GM19468 (cell line): ENCODE measurements around the gene FHIT.

Experiments
- ATAC-seq: cut with Tn5 transposase; IDR thresholded peaks from one replicate; pipeline ENCODE4 v1.9.1; 2021; ENCODE audit warnings: mild to moderate bottlenecking, moderate library complexity, moderate number of reproducible peaks; ENCODE audit not compliant: unreplicated experiment; ENCODE audit errors: extremely low read depth

The FHIT gene

GRCh38 chr3:59908280-59908679 is 1343.0 kb downstream of the FHIT start:
- no peak for ATAC-seq

GRCh38 chr3:59904296-59904695 is 1347.0 kb downstream of the FHIT start:
- ATAC-seq: no peak

DNA sequence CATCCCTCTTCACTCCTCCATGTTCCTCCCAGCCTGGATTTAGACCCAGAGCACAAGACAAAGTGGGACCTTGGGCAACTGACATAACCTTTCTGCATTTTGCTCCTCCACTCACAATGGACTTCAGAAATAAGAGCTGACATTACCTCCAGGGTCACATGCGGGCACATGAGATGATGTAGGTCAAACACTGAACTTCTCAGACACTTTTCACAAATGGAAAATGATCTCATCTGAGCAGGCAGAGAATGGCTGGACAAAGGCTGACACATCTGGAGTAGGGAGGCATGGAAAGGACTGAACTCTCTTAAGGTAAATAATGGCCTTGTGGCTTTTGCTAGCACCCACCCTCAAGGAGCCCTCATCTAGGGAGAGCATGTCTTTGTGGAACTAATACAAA is 1352.2 kb downstream of the FHIT start:
- no peak for ATAC-seq

GRCh38 chr3:59895972-59896371 is 1355.3 kb downstream of the FHIT start:
- ATAC-seq: no peak

DNA sequence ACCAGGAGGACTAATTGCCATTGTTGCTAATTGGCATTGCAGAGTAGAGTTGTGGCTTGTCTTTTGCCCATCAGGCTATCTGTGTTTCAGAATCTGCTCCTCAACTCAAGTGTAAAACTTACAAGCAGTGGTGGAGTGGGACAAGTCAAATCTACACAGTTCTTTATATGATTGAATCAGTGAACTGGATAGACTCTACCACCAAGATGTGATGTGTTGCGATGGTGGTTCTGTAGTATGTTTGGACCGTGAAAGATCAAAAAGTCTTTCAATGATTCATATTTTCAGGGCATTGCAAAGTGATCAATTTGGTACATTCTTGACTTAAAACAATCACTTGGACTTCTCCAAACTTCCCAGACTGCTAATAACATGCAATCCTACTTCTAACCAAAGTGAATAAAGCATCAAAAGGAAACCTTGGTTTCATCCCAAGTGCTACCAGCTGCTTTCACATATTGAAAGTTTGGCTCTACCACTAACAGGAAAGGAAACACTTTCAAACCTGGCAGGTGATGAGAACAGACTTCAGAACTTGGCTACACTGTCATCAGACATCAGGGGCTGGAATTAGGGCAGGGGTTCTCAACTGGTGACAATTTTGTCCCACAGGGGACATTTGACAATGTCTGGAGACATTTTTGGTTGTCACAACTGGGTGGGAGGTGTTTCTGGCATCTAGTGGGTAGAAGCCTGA is 1356.7 kb downstream of the FHIT start:
- ATAC-seq: no peak

DNA sequence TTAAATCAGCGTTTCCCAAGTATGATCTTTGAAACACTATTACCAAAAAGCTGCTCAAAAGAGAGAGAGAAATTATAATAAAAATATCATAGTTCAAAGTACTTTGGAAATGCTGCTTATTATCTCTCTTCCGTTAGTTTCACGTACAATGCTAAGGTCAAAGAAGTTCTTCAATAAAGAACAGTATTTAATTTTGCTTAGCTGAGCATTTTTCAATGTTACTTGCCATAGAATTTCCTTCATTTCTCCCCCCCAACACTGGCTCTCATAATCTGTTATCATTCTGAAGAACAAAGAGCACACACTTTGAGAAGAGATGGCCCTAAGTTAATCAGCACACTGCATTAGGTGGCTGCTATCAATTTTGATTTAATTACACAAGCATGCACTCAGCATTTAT is 1360.6 kb downstream of the FHIT start:
- ATAC-seq: no peak

DNA sequence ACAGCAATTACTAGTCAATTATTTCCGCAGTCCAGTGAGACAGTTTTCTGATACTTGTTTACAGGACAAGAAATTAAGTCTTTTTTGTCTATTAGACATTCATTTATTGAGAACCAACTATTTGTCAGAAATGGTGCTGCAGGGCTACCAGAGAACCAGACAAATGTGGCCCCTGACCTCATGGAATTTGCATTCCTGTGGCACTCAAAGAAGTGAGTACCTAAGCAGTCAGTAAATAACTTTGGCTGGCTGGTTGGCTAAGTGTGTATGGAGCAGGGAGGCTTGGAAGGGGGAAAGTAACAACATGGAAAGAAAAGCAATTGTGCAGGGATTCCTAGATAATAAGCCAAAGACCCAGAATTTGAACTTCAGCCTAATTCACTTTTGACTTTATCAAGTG is 1364.5 kb downstream of the FHIT start:
- ATAC-seq: no peak

DNA sequence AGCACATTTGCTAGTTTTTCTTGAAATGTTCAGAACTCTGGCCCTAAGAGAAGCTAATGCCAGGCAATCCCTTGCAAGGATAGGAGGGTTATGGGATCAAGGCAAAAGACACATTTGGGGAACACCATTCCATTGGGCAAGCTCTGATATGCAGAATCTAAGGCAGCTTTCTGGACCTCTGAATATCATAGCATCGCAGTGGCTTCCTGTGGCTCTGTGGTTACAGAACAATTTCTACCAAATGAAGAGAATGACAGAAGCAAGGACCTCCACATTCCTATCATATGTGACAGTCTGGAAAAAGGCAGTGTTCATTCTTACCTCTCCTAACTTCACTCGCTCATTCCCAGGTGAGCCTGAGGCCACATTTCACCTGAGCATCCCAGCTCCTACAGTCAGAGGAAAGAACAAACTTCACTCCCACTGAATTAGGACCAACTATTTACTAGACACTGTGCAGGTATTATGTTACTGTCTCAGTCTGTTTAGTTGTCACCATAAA is 1365.3 kb downstream of the FHIT start:
- no peak for ATAC-seq

DNA sequence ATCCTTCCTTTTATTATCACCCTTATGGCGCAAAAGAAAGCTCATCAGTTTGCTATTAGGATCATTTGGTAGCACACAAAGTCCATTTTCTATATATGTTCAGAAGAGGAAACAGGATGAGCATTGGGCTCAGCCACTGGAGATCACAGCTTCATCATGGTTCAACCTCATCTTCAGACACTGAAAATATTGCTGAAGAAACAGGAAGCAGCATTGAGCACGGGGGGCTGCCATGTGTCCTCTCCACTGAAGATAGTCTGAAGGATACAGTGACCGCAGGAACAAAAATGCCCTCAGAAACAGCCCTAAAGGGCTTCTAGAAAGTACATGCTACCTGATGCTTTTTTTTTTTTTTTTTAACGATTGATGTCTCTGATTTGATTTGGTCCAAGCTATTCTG is 1366.2 kb downstream of the FHIT start:
- no peak for ATAC-seq

- ATAC-seq: no peak
These were observed 1366.8 kb downstream of the FHIT start for GRCh38 chr3:59884409-59884808.

GRCh38 chr3:59882746-59883145 is 1368.5 kb downstream of the FHIT start:
- ATAC-seq: no peak

- ATAC-seq: no peak
These were observed 1370.5 kb downstream of the FHIT start for GRCh38 chr3:59880717-59881116.

DNA sequence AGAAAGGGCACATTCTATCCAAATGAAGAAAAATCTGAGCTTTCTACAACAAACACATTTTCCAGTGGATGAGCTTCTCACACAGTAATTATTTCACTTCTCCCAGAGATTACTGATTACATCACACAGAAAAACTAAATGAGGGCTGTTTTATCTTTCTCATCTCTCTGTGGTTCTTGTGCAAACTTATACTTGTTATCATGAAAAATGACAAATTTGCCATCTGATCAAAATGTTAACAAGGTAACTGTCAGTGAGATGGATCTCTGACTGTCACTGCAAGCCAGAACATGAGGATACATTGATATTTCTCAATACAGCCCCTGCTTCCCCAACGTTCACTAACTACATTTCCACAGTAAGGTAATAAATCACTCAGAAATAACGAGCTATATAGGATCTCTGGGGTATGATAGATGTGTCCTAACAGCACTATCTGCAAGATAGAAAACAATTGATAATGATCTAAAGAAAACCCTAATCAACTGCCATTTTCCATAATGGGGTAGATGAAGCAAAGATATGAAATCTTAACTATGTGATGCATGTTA is 1372.1 kb downstream of the FHIT start:
- no peak for ATAC-seq

DNA sequence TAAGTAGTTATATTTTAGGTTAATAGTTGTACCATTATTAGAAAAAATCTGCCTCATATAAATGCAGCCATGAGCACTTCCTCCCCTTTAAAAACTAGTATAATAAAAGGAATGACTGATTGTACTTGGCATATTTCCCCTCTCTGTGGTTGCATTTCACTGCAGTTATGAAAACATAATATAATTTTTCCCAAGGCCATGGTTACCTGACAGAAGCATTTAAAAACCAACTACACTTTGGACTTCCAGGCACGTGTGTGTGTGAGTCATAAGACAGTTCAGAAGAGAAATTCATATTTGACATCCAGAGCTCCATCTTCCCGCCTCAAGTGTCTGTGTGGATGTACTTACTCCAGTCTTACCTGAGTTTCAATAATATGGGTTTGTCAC is 1373.2 kb downstream of the FHIT start:
- ATAC-seq: no peak

DNA sequence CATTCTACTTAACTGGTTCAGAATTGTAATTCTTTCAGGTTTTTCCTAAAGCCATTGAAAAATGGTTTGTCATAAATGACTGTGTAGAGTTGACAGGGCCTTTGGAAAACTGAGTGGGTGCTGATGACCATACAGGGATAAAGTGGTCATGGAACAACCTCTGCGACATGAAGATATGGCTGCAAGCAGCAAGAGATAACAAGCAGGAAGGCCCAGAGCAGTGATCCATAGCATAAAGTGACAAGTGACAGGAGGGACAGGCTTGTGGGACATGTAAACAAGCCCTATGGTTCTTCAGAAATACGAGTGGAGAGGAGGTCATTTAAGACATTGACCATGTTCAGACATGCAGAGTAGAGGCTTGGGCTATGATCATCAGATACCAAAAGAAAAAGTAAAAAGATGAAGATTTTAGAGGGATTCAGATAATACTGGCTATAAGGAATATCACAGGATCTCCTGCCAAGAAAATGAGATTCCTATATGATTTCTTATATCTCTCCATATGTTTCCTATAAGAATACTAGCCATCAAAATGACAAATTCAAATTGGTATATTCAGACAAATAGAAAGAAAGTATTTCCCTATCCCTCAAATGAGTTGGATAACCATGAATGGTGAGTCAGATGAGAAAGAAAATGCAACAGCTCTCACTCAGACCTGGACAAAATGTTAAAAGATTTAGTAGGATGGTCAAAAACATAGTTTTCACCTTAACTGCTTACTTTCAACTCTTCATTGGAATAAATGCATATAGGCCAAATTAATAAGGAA is 1373.8 kb downstream of the FHIT start:
- no peak for ATAC-seq

- no peak for ATAC-seq
These were observed 1374.7 kb downstream of the FHIT start for GRCh38 chr3:59876533-59877062.

DNA sequence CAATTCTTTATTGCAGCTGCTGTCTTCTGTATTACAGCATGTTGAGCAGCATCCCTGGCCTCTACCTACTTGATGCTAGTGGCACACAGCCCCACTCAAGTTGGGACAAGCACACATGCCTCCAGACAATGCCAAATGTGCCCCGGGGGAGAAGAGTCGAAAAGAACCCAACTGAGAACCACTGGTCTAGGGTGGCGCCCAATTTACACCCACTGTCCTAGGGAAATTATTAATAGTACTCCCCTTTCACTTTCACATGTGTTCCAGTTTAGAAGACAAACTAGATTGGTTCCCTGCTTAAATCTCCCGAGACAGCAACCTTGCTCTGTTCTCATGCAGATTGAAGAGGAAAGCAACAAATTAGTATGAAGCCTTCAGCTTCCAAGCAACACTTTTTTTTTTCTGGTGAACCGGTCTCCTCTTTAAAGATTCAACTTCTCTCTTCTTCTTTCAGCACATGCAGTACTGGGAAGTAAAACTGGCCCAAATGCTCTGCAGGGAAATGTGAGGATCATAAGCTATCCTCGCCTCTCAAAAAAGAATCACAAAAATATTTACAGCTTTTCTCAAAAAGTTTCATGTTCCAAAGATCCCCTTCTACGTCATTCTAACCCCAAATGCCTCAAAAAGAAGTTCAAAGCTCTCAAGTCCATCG is 1377.5 kb downstream of the FHIT start:
- no peak for ATAC-seq

DNA sequence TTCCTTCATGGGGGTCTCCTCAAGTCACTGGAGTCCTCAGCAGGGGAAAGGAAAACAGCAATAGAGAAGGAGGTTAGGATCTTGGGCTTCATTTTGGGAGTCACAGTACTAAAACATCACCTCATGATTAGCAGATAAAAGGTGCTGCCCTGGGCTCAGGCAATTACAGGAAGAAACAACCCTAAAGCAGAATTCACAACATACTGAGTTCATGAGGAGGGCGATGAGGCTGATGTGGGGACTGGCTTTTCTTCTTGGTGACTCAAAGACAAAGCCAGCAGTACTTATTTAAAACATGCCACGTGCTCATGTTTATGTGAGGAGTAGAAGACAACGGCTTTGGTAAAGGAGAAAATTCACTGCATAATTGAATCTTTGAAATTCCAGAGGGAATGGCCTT is 1379.1 kb downstream of the FHIT start:
- ATAC-seq: no peak

DNA sequence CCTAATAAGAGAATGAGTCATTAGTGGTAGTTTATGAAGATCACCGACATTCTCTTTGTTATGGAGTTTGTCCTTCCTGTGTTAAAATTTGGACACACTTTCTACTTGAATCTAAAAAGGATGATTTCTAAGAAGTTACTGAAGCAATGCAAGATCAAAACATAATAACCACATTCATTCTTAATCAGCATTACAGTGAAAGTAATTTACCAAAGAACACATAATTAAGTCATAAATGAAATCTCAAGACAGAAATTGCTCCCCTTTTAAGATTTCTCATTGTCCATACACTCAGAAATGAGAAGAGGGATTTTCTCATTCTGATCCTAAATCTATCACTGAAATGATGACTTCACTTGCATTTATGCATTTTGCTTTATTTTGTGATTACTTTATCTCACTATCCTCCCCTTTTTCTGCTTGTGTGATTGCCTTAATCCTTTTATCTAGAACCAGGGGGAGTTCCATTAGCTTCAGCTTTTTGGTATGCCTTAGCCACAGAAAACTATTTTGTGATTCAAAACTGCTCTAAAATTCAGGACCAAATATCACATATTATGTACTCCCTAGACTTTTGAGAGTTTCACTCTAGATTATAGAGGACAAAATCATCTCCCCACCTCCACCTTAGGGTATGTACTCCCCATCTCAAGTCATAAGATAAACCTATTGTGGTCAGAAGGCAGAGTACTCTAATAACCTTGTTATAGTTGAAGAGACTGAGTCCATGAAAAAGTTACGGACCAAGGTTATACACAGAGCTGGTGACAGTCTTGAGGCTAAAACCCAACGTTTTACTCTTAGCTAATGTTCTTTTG is 1383.9 kb downstream of the FHIT start:
- ATAC-seq: no peak

DNA sequence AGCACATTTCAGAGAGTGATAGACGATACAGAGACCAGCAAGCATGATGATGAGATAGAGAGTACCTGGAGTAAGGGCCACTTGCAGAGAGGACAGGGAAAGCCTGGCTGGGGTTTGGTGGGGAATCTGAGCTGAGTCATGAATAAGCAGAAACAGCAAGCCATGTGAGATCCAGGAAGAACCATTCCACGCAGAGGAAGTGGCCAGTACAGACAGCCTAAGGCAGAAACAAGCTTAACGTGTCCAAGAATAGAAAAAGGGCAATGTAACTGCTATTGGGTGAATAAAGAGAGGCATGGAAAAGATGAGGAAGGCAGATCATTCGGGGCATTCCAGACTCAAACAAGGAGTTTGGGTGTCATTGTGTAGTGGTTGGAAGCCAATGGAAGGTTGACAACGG is 1385.2 kb downstream of the FHIT start:
- ATAC-seq: no peak
